Measurements from ENCODE around the gene ULK2. TPM values are rescaled to one million over a fixed set of nuclear protein-coding genes. Genes with fewer than 3 reads are reported as not detected.

The ULK2 gene
- 10 to 100 TPM; 19.5 to 33.7 TPM for total RNA-seq
- 33.4 TPM for polyA plus RNA-seq (2013, experiment 1 of 2)
- polyA plus RNA-seq (2013, experiment 2 of 2), result 27.4 TPM
- long read RNA-seq, experiment 1, partial matches to known transcripts, result 5 of 9 reads
- long read RNA-seq, experiment 1, other reads (novel, unspliced or antisense), result 3 of 9 reads
- long read RNA-seq, experiment 2, full-length matches to known transcripts, result 42 of 66 reads
- long read RNA-seq, experiment 2, partial matches to known transcripts, result 8 of 66 reads
- long read RNA-seq, experiment 2, other reads (novel, unspliced or antisense), result 16 of 66 reads
- long read RNA-seq, experiment 3, partial matches to known transcripts, result 7 of 8 reads
- long read RNA-seq, experiment 3, other reads (novel, unspliced or antisense), result 1 of 8 reads
- long read RNA-seq, experiment 4, partial matches to known transcripts, result 16 of 17 reads
- long read RNA-seq, experiment 4, other reads (novel, unspliced or antisense), result 1 of 17 reads

DNA sequence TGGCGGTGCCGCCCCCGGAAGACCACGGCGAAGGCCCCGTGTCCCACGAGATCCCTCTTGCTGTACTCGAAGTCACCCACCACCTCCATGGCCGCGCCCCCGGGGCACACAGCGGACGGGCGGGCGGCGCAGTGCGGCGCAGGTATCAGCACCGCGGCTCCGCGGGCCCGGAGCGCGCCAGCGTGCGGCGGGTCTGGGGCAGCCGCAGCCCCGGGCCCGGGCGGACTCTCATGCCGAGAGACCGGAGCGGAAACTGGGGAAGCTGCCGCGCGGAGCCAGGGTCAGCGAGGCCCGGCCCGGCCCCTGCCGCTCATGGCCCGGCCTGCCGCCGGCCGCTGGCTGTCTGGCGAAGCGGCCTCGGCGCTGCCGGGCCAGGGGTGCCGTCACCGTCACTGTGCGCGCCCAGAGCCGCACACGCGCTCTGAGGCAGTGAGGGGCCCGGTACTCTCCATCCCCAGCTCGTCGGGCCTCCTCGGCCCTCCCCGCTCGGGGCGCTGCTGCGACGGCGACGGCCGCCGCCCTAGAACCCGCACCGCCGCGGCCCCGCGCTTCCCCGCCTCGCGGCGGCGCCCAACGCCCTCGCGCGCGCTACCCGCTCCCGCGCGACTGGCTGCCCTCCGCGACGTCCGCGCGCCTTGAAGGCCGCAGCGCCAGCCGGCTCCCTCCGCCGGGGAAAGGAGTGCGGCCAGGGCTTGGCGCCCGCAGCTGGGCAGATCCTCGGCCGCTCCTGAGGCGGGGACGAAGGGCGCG is at the start of gene ULK2:
ULK2 (minus strand) TSS at position 608 of the 750 bp plus-strand sequence; CDS start at position 89, 519 bp downstream.
- H3K4me1 ChIP-seq (ENCODE audit: control insufficient read depth, insufficient read depth, low read length), result no peaks in the 10 kb centered on the region
- H3K4me3 ChIP-seq (ENCODE audit: low read length), result peak within 1 kb of the TSS; percentile 92
- peak; percentile 92 for DNase-seq
- peak within 1 kb of the TSS; percentile 73 for H3K27ac ChIP-seq (ENCODE audit: low read depth, low read length)
- TF ChIP-seq, protein P1, sequence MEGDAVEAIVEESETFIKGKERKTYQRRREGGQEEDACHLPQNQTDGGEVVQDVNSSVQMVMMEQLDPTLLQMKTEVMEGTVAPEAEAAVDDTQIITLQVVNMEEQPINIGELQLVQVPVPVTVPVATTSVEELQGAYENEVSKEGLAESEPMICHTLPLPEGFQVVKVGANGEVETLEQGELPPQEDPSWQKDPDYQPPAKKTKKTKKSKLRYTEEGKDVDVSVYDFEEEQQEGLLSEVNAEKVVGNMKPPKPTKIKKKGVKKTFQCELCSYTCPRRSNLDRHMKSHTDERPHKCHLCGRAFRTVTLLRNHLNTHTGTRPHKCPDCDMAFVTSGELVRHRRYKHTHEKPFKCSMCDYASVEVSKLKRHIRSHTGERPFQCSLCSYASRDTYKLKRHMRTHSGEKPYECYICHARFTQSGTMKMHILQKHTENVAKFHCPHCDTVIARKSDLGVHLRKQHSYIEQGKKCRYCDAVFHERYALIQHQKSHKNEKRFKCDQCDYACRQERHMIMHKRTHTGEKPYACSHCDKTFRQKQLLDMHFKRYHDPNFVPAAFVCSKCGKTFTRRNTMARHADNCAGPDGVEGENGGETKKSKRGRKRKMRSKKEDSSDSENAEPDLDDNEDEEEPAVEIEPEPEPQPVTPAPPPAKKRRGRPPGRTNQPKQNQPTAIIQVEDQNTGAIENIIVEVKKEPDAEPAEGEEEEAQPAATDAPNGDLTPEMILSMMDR (conservative IDR thresholded peaks at IDR 0.05), result no peak
- peak within 1 kb of the TSS; percentile 59 for H3K9ac ChIP-seq (ENCODE audit: extremely low read depth, low read length, poor library complexity, severe bottlenecking)
- H3K36me3 ChIP-seq (ENCODE audit: control insufficient read depth, insufficient read depth, low read length), result peaks cover 6% of the 10 kb centered on the region
- H3K4me3 Mint-ChIP-seq, result peak within 1 kb of the TSS; percentile 75
- H3K36me3 Mint-ChIP-seq (ENCODE audit: low read depth), result peaks cover 11% of the 10 kb centered on the region
- no peaks in the 10 kb centered on the region for H3K9me3 Mint-ChIP-seq
- H3K27me3 ChIP-seq (ENCODE audit: control insufficient read depth, insufficient read depth, low read length, poor library complexity, severe bottlenecking), result no peaks in the 10 kb centered on the region
- peak within 1 kb of the TSS; percentile 88 for H3K27ac Mint-ChIP-seq
- no peaks in the 10 kb centered on the region for H3K9me3 ChIP-seq (ENCODE audit: control insufficient read depth, low read length)
- H3K4me1 Mint-ChIP-seq, result peaks cover 3% of the 10 kb centered on the region
- WGBS, 2 experiments (ENCODE audit: insufficient coverage in 1 of 2, insufficient read length in 1 of 2), result 0 to 1% methylated on average over 53 to 111 of the region's 111 CpGs
- peaks cover 15% of the 10 kb centered on the region for H3K27me3 Mint-ChIP-seq (ENCODE audit: insufficient read depth)

DNA sequence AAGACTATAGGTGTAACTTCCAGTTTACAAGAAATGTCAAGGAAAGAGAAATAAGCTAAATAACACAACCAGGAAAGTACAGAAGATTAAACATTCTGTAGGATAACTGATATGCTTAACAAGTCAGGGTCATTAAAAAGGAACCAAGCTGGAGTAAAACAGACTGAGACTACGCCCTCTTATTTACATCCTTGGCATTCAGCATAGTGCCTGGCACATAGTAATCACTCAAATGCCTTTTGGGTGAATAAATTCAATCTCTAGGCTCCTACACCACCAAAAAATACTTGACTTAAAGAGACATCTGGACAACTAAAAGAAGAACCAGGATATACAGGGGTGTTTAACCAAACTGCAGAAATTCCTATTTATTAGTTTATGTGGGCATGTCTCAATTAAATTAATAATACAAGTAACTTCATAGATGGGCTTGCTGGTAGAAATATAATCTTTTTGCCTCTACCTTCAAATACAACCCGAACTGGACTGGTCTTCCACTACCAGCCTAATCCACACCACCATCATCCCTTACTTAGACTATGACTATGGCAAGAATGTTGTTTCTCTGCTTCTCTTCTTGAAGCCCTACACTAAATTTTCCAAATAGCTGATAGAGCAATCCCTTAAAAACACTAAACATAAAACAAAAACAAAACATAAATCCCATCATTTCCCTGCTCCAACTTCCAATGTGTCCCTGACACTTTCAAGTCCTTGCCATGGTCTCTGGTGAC is 47.7 kb upstream of the ULK2 start:
- H3K4me1 ChIP-seq (ENCODE audit: control insufficient read depth, insufficient read depth, low read length), result no peaks in the 10 kb centered on the region
- H3K4me3 ChIP-seq (ENCODE audit: low read length), result no peak overlapping the region
- DNase-seq, result no peak
- no peaks in the 10 kb centered on the region for H3K9me3 Mint-ChIP-seq
- no peak overlapping the region for H3K9ac ChIP-seq (ENCODE audit: extremely low read depth, low read length, poor library complexity, severe bottlenecking)
- no peaks in the 10 kb centered on the region for H3K27me3 Mint-ChIP-seq (ENCODE audit: insufficient read depth)
- H3K27ac ChIP-seq (ENCODE audit: low read depth, low read length), result no peak overlapping the region
- no peaks in the 10 kb centered on the region for H3K27me3 ChIP-seq (ENCODE audit: control insufficient read depth, insufficient read depth, low read length, poor library complexity, severe bottlenecking)
- WGBS, 2 experiments (ENCODE audit: insufficient coverage in 1 of 2, insufficient read length in 1 of 2), result 83 to 96% methylated on average over 1 to 2 of the region's 2 CpGs
- peaks cover 67% of the 10 kb centered on the region for H3K36me3 Mint-ChIP-seq (ENCODE audit: low read depth)
- peaks cover 82% of the 10 kb centered on the region for H3K36me3 ChIP-seq (ENCODE audit: control insufficient read depth, insufficient read depth, low read length)
- no peak overlapping the region for H3K27ac Mint-ChIP-seq
- H3K9me3 ChIP-seq (ENCODE audit: control insufficient read depth, low read length), result no peaks in the 10 kb centered on the region
- peaks cover 6% of the 10 kb centered on the region for H3K4me1 Mint-ChIP-seq
- H3K4me3 Mint-ChIP-seq, result no peak overlapping the region
- TF ChIP-seq, protein P1 (conservative IDR thresholded peaks at IDR 0.05), result no peak

- Histone ChIP-seq H3K4me3 (ENCODE audit: low read length) (no peak overlapping the region), H3K27ac (ENCODE audit: low read depth, low read length) (no peak overlapping the region), H3K9ac (ENCODE audit: extremely low read depth, low read length, poor library complexity, severe bottlenecking) (no peak overlapping the region), H3K4me1 (ENCODE audit: control insufficient read depth, insufficient read depth, low read length) (no peaks in the 10 kb centered on the region), H3K27me3 (ENCODE audit: control insufficient read depth, insufficient read depth, low read length, poor library complexity, severe bottlenecking) (no peaks in the 10 kb centered on the region), H3K36me3 (ENCODE audit: control insufficient read depth, insufficient read depth, low read length) (peaks cover 84% of the 10 kb centered on the region), H3K9me3 (ENCODE audit: control insufficient read depth, low read length) (no peaks in the 10 kb centered on the region)
- DNase-seq, result peak; percentile 86
- Mint-ChIP-seq H3K27ac (peak overlapping the region; percentile 0), H3K36me3 (ENCODE audit: low read depth) (peaks cover 68% of the 10 kb centered on the region), H3K4me3 (no peak overlapping the region), H3K9me3 (no peaks in the 10 kb centered on the region), H3K27me3 (ENCODE audit: insufficient read depth) (no peaks in the 10 kb centered on the region), H3K4me1 (peaks cover 6% of the 10 kb centered on the region)
- 77 to 86% methylated on average over 2 of the region's 2 CpGs for WGBS, 2 experiments (ENCODE audit: insufficient coverage in 1 of 2, insufficient read length in 1 of 2)
- TF ChIP-seq, protein P1 (conservative IDR thresholded peaks at IDR 0.05), result no peak
These were observed 43.3 kb upstream of the ULK2 start for GRCh38 chr17:19911033-19911432.

Data from endodermal cell (in vitro differentiated cells).